Uterus (tissue), 4 donors: ENCODE results near the gene FLNA. TPM values are rescaled to one million over a fixed set of nuclear protein-coding genes. Genes with fewer than 3 reads are reported as not detected.
A peak's percentile ranks its signal among the peaks of the same experiment; 100 is the strongest.
"Not testable (repeated sequence)": the region's sequence is repeated elsewhere in the genome, so short reads cannot be mapped to it uniquely, and the experiment has no call there.

Experiments used
- DNase-seq, 2 donors: peaks; one replicate each; pipeline ENCODE4 v3.0.0-alpha.2; 2019 to 2020
- H3K27ac ChIP-seq, 2 donors: fragments of 200-600 bp; sonication (generic); 1 replicate in 1 of 2; 2 replicates in 1 of 2; pipeline ENCODE4 v1.5.1; 2016 to 2018
- H3K27me3 ChIP-seq, 2 donors: fragments of 200-600 bp; sonication (generic); one replicate each; pipeline ENCODE4 v1.5.1; 2018 to 2019; ENCODE audit warnings: control low read depth in 1 of 2
- H3K36me3 ChIP-seq, 2 donors: fragments of 200-600 bp; sonication (generic); one replicate each; pipeline ENCODE4 v1.5.1; 2019; ENCODE audit warnings: control low read depth in 1 of 2
- H3K4me1 ChIP-seq, 2 donors: fragments of 200-600 bp; sonication (generic); one replicate each; pipeline ENCODE4 v1.5.1; 2018 to 2019; ENCODE audit warnings: control low read depth in 1 of 2
- H3K4me3 ChIP-seq, 2 donors: fragments of 200-600 bp; sonication (generic); 1 replicate in 1 of 2; 2 replicates in 1 of 2; pipeline ENCODE4 v1.5.1; 2018 to 2019; ENCODE audit warnings: mild to moderate bottlenecking in 1 of 2
- H3K9me3 ChIP-seq, 2 donors: fragments of 200-600 bp; sonication (generic); one replicate each; pipeline ENCODE4 v1.5.1; 2019; ENCODE audit warnings: control low read depth in 1 of 2
- CTCF ChIP-seq, 4 experiments: fragments of 200-600 bp in 2 of 4; fragments of 450-650 bp in 2 of 4; sonication (generic) in 2 of 4; IDR thresholded peaks; one replicate each; pipeline ENCODE4 v1.5.1; 2016 to 2019; ENCODE audit warnings: antibody characterized with exemption in 4 of 4, mild to moderate bottlenecking in 2 of 4, moderate library complexity in 1 of 4
- POLR2A ChIP-seq, 2 donors: fragments of 450-650 bp; IDR thresholded peaks; one replicate each; pipeline ENCODE4 v1.6.1; 2016; ENCODE audit warnings: antibody characterized with exemption in 2 of 2, mild to moderate bottlenecking in 1 of 2, moderate library complexity in 1 of 2
- intact Hi-C: fragments of 100-400 bp; cut with DNase I; formaldehyde crosslinking; loops from one replicate; pipeline ENCODE4 v1.15.1; 2023; ENCODE audit warnings: low total_unique reads
- total RNA-seq, 4 donors: library from RNA; depleted of rRNA in 3 of 4; stranded (reverse); fragments of >200 nt in 3 of 4; gene quantifications; one replicate each; pipeline versions ENCODE4 v1.1.0 to v1.2.4, GENCODE V29; 2014 to 2023
- donor health status: DM: yes; HTN: yes; CAD: no.

Gene FLNA
- total RNA-seq, 4 donors from 2014 or later = 1,067 to 4,271 (median 2,911) TPM

DNA sequence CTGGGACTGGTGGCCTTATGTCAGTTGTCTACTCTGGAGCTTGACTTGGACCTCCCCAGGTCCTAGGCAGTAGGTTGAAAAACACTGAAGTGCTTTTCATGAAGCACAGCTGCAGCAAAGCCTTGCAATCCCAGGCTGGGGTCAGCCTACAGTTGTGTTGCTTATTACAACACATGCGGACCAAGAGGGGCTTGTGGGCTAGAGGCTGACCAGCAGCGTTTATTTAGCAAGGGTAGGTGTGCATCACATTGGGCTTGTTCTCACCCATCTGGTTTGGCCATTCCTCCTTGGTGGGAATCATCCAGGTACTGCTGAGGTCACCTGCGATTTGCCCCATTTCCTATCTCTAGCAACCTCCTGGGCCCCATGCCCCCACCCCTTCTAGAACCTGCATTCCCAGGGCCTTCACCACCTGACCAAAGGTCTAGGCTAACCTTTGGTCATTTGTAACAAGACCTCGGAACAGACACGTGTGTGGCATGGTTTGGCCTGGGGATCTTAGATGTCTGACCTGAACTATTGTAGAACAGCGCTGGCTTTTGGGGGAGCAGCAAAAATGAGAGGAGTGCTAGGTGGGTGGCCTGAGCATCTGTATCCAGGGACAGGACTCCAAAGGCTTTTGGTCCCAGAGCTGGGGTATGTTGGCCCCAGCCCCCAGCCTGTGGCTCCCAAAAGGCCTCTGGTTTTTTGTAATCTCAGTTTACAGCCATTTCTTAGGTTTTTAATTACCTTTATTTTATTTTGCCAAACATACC is 26.8 kb upstream of the FLNA start:
- no peak for DNase-seq
- Histone ChIP-seq H3K36me3 (no peaks in the 10 kb centered on the region), H3K27ac (no peak overlapping the region), H3K4me3 (no peak overlapping the region), H3K4me1 (no peaks in the 10 kb centered on the region), H3K9me3 (no peaks in the 10 kb centered on the region), H3K27me3 (no peaks in the 10 kb centered on the region)
- TF ChIP-seq CTCF (IDR thresholded peaks at IDR 0.05) = no peak
- no peak for TF ChIP-seq POLR2A (IDR thresholded peaks at IDR 0.05)
- intact Hi-C loops = no loop called here

DNA sequence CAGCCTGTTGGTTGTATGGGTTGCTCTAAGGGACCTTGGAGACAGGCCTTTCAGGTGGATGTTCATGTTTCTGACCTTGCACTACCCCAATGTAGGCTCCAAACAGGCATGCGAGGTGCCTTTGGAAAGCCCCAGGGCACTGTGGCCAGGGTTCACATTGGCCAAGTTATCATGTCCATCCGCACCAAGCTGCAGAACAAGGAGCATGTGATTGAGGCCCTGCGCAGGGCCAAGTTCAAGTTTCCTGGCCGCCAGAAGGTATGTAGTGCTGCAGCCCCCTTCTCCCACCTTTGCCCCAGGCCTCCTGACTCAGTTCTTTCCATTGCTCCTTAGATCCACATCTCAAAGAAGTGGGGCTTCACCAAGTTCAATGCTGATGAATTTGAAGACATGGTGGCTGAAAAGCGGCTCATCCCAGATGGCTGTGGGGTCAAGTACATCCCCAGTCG is 26.0 kb upstream of the FLNA start:
- DNase-seq, H3K4me1 ChIP-seq, intact Hi-C loops, H3K36me3 ChIP-seq, H3K4me3 ChIP-seq, H3K9me3 ChIP-seq, H3K27me3 ChIP-seq: not testable (repeated sequence)
- peak overlapping the region in 1 of 2 donors; percentile 92 for H3K27ac ChIP-seq

- DNase-seq = no peak
- no peak for TF ChIP-seq CTCF (IDR thresholded peaks at IDR 0.05)
- TF ChIP-seq POLR2A (IDR thresholded peaks at IDR 0.05) = no peak
- H3K27ac ChIP-seq = peak overlapping the region; percentile 92 to 99
- peak overlapping the region; percentile 59 to 71 for H3K4me3 ChIP-seq
- intact Hi-C loops = no loop called here
- H3K27me3 ChIP-seq = no peaks in the 10 kb centered on the region
- no peaks in the 10 kb centered on the region for H3K4me1 ChIP-seq
- no peaks in the 10 kb centered on the region for H3K36me3 ChIP-seq
- no peaks in the 10 kb centered on the region for H3K9me3 ChIP-seq
Measured at GRCh38 chrX:154399527-154400368, 25.3 kb upstream of the FLNA start.

GRCh38 chrX:154398668-154399526 is 24.5 kb upstream of the FLNA start:
- H3K27me3 ChIP-seq = no peaks in the 10 kb centered on the region
- H3K27ac ChIP-seq = peak overlapping the region; percentile 92 to 99
- peak overlapping the region; percentile 59 to 71 for H3K4me3 ChIP-seq
- intact Hi-C loops = no loop called here
- TF ChIP-seq POLR2A (IDR thresholded peaks at IDR 0.05) = no peak
- TF ChIP-seq CTCF (IDR thresholded peaks at IDR 0.05) = peak; percentile 66 to 82 (median 70)
- no peaks in the 10 kb centered on the region for H3K36me3 ChIP-seq
- no peaks in the 10 kb centered on the region for H3K9me3 ChIP-seq
- DNase-seq = peak; percentile 84 to 86
- no peaks in the 10 kb centered on the region for H3K4me1 ChIP-seq

GRCh38 chrX:154397888-154398667 is 23.6 kb upstream of the FLNA start, which contains the start of gene RPL10:
TSS of gene RPL10 (plus strand) at chrX:154398377. CDS start at chrX:154398520, 143 bp downstream.
- DNase-seq = peak; percentile 94 to 95
- no peaks in the 10 kb centered on the region for H3K36me3 ChIP-seq
- peak in 1 of 4 experiments; percentile 1 for TF ChIP-seq CTCF (IDR thresholded peaks at IDR 0.05)
- TF ChIP-seq POLR2A (IDR thresholded peaks at IDR 0.05) = peak; percentile 71 to 90
- no peaks in the 10 kb centered on the region for H3K4me1 ChIP-seq
- H3K27ac ChIP-seq = peak within 1 kb of the TSS; percentile 92 to 99
- peak within 1 kb of the TSS; percentile 59 to 71 for H3K4me3 ChIP-seq
- H3K9me3 ChIP-seq = no peaks in the 10 kb centered on the region
- intact Hi-C loops = no loop called here
- H3K27me3 ChIP-seq = no peaks in the 10 kb centered on the region
